Liver (tissue), 3 donors: ENCODE measurements around the gene CREB5.

Experiments used
- CTCF ChIP-seq: fragments of 150-350 bp; IDR thresholded peaks from 2 replicates; pipeline ENCODE4 v1.5.1; 2017; ENCODE audit warnings: improper control_type of control experiment, low read depth, low read length; ENCODE audit not compliant: missing input control
- REST ChIP-seq: IDR thresholded peaks from 2 replicates; pipeline ENCODE4 v1.6.1; 2016; ENCODE audit warnings: antibody characterized with exemption, mild to moderate bottlenecking
- SP1 ChIP-seq: IDR thresholded peaks from 2 replicates; pipeline ENCODE4 v1.6.1; 2018; ENCODE audit warnings: antibody characterized with exemption, mild to moderate bottlenecking
- YY1 ChIP-seq: IDR thresholded peaks from 2 replicates; pipeline ENCODE4 v1.6.1; 2016; ENCODE audit warnings: antibody characterized with exemption, mild to moderate bottlenecking
- donor health status: healthy.
- donor health status: healthy.

DNA sequence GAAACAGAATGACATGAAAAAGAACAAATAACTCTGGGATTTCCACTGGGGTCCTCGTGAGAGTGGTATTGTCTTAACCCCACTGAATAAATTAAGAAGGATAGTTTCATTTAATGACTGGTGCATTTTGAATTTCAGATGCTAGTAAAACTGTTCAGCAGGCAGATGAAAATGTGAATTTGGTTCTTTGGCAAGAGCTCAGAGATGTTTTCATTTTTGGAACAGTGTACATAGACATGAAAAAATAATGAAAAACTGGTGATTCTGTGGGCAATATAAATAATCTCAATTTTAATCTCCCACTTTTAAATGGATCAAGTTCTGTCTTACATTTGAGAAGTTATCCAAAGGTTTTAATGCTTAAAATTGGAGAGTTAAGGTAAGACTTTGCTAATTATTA, 461.7 kb downstream of the CREB5 start:
- TF ChIP-seq CTCF (no peak), YY1 (no peak), REST (no peak), SP1 (no peak)
